Measurements from ENCODE around the gene IFNGR2. TPM values are rescaled to one million over a fixed set of nuclear protein-coding genes. Genes with fewer than 3 reads are reported as not detected.
"Not testable (repeated sequence)": the region's sequence is repeated elsewhere in the genome, so short reads cannot be mapped to it uniquely, and the experiment has no call there.

Gene IFNGR2
- total RNA-seq, 1 donor from 2014 or later, result 55.6 TPM

- DNase-seq (ENCODE audit: extremely low spot score, unreplicated experiment), result no peak
- peaks cover 10% of the 10 kb centered on the region for H3K4me1 Mint-ChIP-seq (ENCODE audit: unreplicated experiment)
- no peak overlapping the region for H3K27ac Mint-ChIP-seq (ENCODE audit: unreplicated experiment)
- peaks cover 24% of the 10 kb centered on the region for H3K36me3 Mint-ChIP-seq (ENCODE audit: unreplicated experiment)
- no peak for TF ChIP-seq CTCF (IDR thresholded peaks at IDR 0.05)
- no peaks in the 10 kb centered on the region for H3K27me3 Mint-ChIP-seq (ENCODE audit: unreplicated experiment)
- no peaks in the 10 kb centered on the region for H3K9me3 Mint-ChIP-seq (ENCODE audit: unreplicated experiment)
- H3K4me3 Mint-ChIP-seq (ENCODE audit: unreplicated experiment), result no peak overlapping the region
Measured at GRCh38 chr21:33455686-33456446, 52.7 kb downstream of the IFNGR2 start.

GRCh38 chr21:33458861-33459260 is 55.6 kb downstream of the IFNGR2 start:
- H3K27me3 Mint-ChIP-seq (ENCODE audit: unreplicated experiment), result no peaks in the 10 kb centered on the region

GRCh38 chr21:33461538-33462250 is 58.5 kb downstream of the IFNGR2 start:
- TF ChIP-seq CTCF (IDR thresholded peaks at IDR 0.05), result no peak
- Mint-ChIP-seq H3K36me3 (ENCODE audit: unreplicated experiment) (peaks cover 8% of the 10 kb centered on the region), H3K4me3 (ENCODE audit: unreplicated experiment) (no peak overlapping the region), H3K27me3 (ENCODE audit: unreplicated experiment) (no peaks in the 10 kb centered on the region), H3K27ac (ENCODE audit: unreplicated experiment) (no peak overlapping the region), H3K4me1 (ENCODE audit: unreplicated experiment) (no peaks in the 10 kb centered on the region), H3K9me3 (ENCODE audit: unreplicated experiment) (no peaks in the 10 kb centered on the region)
- DNase-seq (ENCODE audit: extremely low spot score, unreplicated experiment), result no peak

More at GRCh38 chr21:33458861-33459260, 55.6 kb downstream of the IFNGR2 start:
- Mint-ChIP-seq H3K4me3 (ENCODE audit: unreplicated experiment) (no peak overlapping the region), H3K9me3 (ENCODE audit: unreplicated experiment) (no peaks in the 10 kb centered on the region), H3K4me1 (ENCODE audit: unreplicated experiment) (no peaks in the 10 kb centered on the region), H3K27ac (ENCODE audit: unreplicated experiment) (no peak overlapping the region), H3K36me3 (ENCODE audit: unreplicated experiment) (peaks cover 15% of the 10 kb centered on the region)
- DNase-seq (ENCODE audit: extremely low spot score, unreplicated experiment), result no peak
- TF ChIP-seq CTCF (IDR thresholded peaks at IDR 0.05), result no peak

- not testable (repeated sequence) for H3K27ac Mint-ChIP-seq (ENCODE audit: unreplicated experiment); H3K4me3 Mint-ChIP-seq (ENCODE audit: unreplicated experiment); H3K9me3 Mint-ChIP-seq (ENCODE audit: unreplicated experiment); H3K27me3 Mint-ChIP-seq (ENCODE audit: unreplicated experiment); DNase-seq (ENCODE audit: extremely low spot score, unreplicated experiment); H3K36me3 Mint-ChIP-seq (ENCODE audit: unreplicated experiment)
- H3K4me1 Mint-ChIP-seq (ENCODE audit: unreplicated experiment), result peaks cover 11% of the 10 kb centered on the region
Measured at GRCh38 chr21:33469183-33469582, 66.0 kb downstream of the IFNGR2 start.

GRCh38 chr21:33470701-33471100 is 67.5 kb downstream of the IFNGR2 start:
- no peak for TF ChIP-seq CTCF (IDR thresholded peaks at IDR 0.05)
- Mint-ChIP-seq H3K4me3 (ENCODE audit: unreplicated experiment) (no peak overlapping the region), H3K27me3 (ENCODE audit: unreplicated experiment) (no peaks in the 10 kb centered on the region), H3K36me3 (ENCODE audit: unreplicated experiment) (peaks cover 7% of the 10 kb centered on the region), H3K27ac (ENCODE audit: unreplicated experiment) (no peak overlapping the region), H3K4me1 (ENCODE audit: unreplicated experiment) (peaks cover 11% of the 10 kb centered on the region), H3K9me3 (ENCODE audit: unreplicated experiment) (peaks cover 4% of the 10 kb centered on the region)
- no peak for DNase-seq (ENCODE audit: extremely low spot score, unreplicated experiment)

Measured in osteocyte (in vitro differentiated cells).